HG03064 (cell line): Measurements from ENCODE around the gene POM121L12.

Experiments
- ATAC-seq: cut with Tn5 transposase; IDR thresholded peaks from one replicate; pipeline ENCODE4 v1.9.1; 2021; ENCODE audit warnings: low read depth; ENCODE audit not compliant: unreplicated experiment

The POM121L12 gene

GRCh38 chr7:53035499-53036412 is at the start of gene POM121L12:
Gene POM121L12 (plus strand): TSS chr7:53035633. CDS start chr7:53035672, 39 bp downstream.
- ATAC-seq, result no peak

DNA sequence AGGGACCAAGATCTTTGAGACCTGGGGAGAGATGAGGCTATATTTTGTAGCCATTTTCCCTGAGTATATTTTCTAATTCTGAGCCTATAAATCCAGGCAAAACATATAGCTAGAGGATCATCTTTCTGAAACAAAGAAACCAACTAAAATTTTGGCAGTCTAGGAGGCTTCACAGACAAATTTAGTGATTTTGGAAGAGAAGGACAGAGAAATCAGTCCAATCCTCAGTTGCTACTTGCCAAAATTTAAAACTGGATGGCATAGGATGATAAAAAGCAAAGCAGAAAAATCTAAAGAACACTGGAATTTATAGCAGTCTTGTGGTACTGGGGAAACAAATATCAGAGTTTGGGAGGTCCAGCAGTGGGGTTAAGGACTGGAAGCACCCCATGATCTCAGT is 43.4 kb upstream of the POM121L12 start:
- ATAC-seq, result no peak

DNA sequence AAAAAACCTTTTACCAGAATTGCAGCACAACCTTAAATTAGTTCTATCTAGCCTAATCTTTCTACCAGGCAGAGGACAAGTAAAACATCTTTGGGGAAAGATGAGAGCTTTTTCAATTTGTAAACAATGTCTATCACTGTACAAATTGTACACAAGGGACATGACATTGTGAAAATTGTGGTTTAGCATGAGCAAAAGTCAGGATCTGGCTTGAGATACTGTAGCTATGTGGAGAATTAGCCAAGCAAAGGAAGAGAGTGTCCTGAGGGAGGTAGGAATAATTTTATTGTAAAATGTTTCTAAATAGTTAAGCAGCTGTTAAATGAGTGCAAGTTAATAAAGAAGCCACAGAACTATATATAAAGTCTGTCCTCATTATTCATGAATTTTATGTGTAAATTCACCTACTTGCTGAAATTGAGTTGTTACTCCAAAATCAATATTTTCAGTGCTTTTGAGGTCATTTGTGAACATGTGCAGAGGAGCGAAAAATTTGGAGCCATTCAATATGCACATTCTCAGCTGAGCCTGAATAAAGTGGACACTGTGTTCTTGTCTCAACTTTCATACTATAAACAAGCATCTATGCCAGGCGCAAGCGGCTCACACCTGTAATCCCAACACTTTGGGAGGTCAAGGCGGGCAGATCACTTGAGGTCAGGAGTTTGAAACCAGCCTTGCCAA is 42.8 kb upstream of the POM121L12 start:
- ATAC-seq, result no peak

- no peak for ATAC-seq
Observed at GRCh38 chr7:52995676-52996075, 39.8 kb upstream of the POM121L12 start.

DNA sequence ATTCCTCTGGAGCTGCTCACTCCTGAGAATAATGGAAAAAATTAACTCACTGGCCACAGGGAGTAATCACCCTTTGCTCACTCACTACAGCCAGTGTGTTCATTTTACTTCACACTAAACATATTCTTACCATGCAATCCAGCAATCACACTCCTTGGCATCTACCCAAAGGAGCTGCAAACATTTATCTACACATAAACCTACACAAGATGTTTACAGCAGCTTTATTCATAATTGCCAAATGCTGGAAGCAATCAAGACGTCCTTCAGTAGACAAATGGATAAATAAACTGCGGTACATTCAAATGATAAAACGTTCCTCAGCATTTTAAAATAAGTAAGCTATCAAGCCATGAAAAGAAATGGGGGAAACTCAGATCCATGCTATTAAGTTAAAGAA is 34.2 kb upstream of the POM121L12 start:
- no peak for ATAC-seq

DNA sequence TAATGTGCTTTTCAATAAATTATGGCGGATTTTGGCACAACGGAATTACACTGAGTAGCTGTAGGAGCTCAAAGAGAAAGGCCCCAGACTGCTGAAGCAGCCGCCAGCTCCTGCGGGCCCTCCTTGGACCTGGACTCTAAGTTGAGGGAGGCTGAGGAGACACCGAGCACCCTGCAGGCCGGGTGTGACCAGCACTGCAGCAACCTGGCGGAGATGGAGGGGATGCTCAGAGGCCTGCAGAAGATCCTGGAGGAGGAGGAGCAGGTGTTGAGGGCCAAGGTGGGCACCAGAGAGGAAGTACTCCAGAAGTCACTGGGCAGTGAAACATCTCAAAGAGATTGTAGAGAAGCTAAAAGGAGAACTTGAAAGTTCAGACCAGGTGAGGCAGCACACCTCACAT is 33.0 kb upstream of the POM121L12 start:
- ATAC-seq, result no peak

GRCh38 chr7:53003653-53004445 is 31.6 kb upstream of the POM121L12 start:
- ATAC-seq, result no peak

DNA sequence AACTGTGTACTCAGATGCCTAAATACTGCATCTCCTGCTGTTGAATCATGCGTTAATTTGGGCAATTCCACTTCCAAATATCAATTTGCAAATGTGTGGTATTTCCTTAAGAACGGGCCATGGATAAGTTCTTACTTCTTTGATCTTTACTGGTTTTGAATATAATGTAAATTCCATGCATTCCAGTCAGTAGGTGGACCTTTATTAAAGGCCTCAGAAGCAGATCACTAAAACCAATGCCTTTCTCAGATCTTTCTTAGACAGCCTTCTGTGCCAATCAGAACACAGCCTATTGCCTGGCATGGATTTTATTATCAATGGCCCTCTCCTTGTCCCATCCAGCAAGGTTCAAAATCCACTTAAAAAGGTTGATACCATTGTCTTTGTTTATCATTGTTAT is 21.5 kb upstream of the POM121L12 start:
- no peak for ATAC-seq

DNA sequence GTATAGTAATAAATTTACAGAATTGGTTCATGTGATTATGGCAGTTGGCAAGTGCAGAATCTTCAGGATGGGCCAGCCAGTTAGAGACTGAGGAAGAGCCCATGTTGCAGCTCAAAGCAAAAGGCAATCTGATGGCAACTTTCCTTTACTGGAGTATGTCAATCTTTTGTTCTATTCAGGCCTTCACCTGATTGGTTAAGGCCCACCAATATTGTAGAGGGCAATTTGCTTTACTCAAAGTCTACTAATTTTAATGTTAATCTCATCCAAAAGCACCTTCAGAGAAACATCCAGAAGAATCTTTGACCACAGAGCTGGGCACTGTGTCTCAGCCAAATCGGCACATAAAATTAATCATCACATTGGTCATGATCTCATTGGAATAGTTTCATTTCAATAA is 20.0 kb upstream of the POM121L12 start:
- no peak for ATAC-seq

GRCh38 chr7:53022893-53023292 is 12.5 kb upstream of the POM121L12 start:
- no peak for ATAC-seq

DNA sequence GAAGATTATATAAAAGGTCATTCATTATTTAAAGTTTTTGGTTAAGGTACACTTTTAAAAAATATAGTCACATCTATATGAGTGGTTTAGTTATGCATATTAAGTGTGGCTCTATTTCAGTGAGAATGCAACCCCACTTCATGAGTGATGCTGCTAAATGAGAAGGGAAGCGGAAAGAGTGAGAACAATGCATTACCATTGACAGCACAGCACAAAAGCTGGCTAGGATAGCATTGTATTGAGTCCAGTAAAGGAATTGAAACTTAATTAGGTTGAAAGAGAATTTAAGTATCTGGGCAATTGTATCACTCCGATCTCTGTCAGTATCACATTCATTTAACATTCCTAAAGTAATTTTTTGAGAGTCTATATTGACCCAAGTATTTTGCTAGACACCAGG is 13.2 kb downstream of the POM121L12 start:
- no peak for ATAC-seq

GRCh38 chr7:53050433-53050832 is 15.0 kb downstream of the POM121L12 start:
- ATAC-seq, result no peak

- ATAC-seq, result no peak
Observed at GRCh38 chr7:53059591-53059990, 24.2 kb downstream of the POM121L12 start.

DNA sequence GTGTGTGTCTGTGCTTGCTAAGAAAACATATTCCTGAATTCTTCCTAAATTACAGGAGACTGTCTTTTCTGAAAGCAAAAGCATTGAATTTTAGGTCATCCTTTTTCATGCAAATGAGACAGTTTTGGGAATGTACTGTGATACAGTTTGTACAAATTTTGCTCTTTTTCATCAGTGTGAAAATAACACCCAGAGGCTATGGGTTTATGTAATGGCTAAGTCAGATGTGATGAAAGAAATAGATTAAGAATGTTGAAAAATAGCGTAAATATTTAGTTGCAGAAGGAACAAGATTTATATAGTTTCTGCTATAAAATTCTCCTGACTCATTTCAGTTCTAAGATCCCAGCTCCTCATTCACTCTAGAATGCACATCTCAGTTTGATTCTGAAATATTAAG is 24.6 kb downstream of the POM121L12 start:
- no peak for ATAC-seq

DNA sequence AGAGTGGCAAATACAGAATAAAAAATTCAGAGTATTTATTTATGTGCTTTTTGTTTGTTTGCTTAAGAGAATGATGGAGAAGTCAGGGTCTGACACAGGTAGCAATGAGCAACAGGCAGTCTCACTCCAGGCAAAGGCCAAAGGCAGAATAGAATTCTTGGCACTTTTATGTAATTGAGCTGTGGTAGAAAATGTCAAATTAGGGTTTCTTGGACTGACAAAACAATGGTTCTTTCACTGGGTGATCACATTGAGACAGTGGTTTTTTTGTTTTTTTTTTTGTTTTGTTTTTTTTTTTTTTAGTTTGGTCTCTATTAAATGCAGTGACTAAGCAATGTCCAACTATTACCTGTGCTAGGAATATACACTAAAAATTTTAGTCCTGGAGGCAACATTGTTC is 27.4 kb downstream of the POM121L12 start:
- ATAC-seq, result no peak

DNA sequence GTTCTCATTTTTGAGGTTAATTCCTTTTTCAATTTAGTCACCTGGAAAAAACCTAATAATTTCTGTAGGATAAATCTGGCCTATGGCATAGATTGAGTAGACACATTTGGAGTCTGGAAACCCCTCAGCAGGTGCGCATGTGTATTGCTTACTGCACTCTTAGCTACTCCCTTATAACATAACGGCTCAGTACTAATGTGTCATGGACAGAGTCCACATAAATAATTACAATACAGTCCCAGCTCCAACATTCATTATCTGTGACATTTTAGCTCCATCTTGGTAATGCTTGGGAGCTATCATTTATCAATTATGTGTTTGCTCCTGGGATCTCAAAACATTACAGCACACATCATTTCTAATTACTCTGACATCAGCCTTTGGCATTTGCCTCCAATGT is 33.2 kb downstream of the POM121L12 start:
- ATAC-seq, result no peak

DNA sequence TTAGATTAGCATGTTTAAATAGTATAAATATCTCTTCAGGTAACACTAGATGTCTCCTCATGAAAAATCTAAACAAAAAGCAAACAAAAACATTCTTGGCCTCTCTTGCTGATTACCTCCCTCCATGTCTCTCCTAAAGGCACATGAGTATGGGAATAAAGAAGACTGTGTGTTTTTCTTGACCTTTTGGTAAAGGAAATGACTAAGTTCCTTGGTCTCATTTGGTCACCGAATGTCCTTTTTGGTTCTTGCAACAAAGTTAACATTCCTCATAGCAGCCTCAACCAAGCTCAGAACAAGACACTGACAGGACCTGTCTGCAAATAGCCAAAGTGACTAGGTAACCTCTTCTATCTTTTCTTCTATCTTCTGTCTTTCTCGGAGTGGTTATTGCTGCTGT is 35.5 kb downstream of the POM121L12 start:
- ATAC-seq, result no peak
